Measurements from ENCODE around the gene FMN1. TPM values are rescaled to one million over a fixed set of nuclear protein-coding genes. Genes with fewer than 3 reads are reported as not detected.

Gene FMN1
- total and polyA plus RNA-seq, 11 donors, result 0.61 to 10.6 (median 3.6) TPM

DNA sequence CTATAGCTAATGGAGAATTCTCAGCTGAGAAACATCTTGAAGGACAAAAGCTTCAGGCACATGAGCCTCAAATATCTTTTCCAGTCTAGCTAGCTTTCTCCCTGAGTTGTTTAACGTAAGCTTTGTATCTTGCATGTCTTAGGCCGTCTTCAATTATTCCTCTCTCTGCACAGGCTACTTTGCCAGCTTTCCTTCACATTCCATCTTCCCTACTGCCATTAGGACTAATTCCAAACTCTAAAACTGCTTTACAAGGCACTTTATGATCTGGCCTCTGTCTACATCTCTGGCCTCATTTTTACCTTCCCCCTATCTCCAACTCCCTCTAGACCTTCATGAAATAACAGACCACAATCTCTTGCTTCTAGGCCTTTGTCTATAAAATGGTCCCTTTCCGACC, 305.3 kb downstream of the FMN1 start:
- intact Hi-C loops (cut with DNase I), result loop anchor here in 1 of 10 donors (10.0 kb wide), 1 partner anchor 56 kb away; no protein-coding TSS in a partner anchor
- no peaks in the 10 kb centered on the region for H3K36me3 ChIP-seq
- no peak for ATAC-seq
- TF ChIP-seq, protein P1, sequence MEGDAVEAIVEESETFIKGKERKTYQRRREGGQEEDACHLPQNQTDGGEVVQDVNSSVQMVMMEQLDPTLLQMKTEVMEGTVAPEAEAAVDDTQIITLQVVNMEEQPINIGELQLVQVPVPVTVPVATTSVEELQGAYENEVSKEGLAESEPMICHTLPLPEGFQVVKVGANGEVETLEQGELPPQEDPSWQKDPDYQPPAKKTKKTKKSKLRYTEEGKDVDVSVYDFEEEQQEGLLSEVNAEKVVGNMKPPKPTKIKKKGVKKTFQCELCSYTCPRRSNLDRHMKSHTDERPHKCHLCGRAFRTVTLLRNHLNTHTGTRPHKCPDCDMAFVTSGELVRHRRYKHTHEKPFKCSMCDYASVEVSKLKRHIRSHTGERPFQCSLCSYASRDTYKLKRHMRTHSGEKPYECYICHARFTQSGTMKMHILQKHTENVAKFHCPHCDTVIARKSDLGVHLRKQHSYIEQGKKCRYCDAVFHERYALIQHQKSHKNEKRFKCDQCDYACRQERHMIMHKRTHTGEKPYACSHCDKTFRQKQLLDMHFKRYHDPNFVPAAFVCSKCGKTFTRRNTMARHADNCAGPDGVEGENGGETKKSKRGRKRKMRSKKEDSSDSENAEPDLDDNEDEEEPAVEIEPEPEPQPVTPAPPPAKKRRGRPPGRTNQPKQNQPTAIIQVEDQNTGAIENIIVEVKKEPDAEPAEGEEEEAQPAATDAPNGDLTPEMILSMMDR (IDR thresholded peaks at IDR 0.05), result no peak
- no peak for TF ChIP-seq POLR2A (IDR thresholded peaks at IDR 0.05)
- H3K4me1 ChIP-seq, result no peaks in the 10 kb centered on the region
- no peaks in the 10 kb centered on the region for H3K9me3 ChIP-seq
- H3K4me3 ChIP-seq, result no peak overlapping the region
- no peak overlapping the region for H3K27ac ChIP-seq
- DNase-seq, result no peak
- H3K27me3 ChIP-seq, result no peaks in the 10 kb centered on the region
- 77 to 93% (median 89%) methylated on average over 3 of the region's 3 CpGs for WGBS, 4 donors

DNA sequence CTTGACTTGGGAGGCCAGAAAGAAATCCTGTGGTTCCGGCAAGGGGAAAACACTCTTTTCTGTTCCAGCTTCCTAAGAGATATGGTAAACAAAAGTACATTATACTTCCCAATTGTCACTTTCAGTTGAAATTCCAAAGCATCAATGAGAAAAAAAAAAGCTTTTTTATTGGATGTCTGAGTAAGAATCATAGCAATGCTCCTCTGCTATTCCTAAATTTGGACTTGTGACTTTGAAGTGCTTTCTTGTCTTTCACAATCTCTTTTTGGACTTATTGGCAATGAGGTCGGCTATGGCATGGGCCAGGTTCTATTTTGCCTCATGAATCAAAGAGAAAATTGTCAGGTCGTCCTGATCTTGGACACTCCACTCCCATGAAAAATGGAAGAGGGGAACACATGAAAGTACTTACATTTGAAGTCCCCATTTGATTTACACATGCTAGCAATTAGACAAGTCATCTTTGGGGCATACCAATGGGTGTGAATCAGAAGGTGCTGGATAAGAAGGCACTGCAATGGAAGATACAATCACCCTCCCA, 306.2 kb downstream of the FMN1 start:
- H3K27me3 ChIP-seq, result no peaks in the 10 kb centered on the region
- intact Hi-C loops (cut with DNase I), result loop anchor here in 1 of 10 donors (10.0 kb wide), 1 partner anchor 57 kb away; no protein-coding TSS in a partner anchor
- no peak overlapping the region for H3K4me3 ChIP-seq
- no peaks in the 10 kb centered on the region for H3K36me3 ChIP-seq
- H3K4me1 ChIP-seq, result no peaks in the 10 kb centered on the region
- DNase-seq, result no peak
- no peak for ATAC-seq
- 76 to 87% (median 84%) methylated on average over 3 of the region's 3 CpGs for WGBS, 4 donors
- no peak overlapping the region for H3K27ac ChIP-seq
- TF ChIP-seq, protein P1 (IDR thresholded peaks at IDR 0.05), result no peak
- no peak for TF ChIP-seq POLR2A (IDR thresholded peaks at IDR 0.05)
- H3K9me3 ChIP-seq, result no peaks in the 10 kb centered on the region

DNA sequence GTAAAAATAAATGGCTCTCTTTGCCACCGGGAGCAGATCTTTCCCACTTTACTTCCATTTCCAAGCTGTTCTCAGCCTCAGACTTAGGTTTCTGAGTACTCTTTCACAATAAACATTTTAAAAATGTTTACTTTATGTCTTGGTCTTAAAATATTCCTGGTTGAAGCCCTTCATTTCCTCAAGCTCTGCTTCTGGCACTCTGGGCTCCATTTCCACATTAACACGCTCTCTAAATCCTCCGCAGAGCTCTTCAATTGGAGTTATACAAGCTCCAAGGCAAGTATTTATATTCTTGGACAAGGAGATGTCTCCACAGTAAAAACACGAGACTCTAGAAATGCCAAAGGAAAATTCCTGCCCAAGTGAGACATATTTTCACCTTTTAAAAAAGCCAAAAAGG, 307.4 kb downstream of the FMN1 start:
- ATAC-seq (no peak), DNase-seq (no peak)
- Histone ChIP-seq H3K4me1 (no peaks in the 10 kb centered on the region), H3K9me3 (no peaks in the 10 kb centered on the region), H3K27me3 (no peaks in the 10 kb centered on the region), H3K36me3 (no peaks in the 10 kb centered on the region), H3K27ac (no peak overlapping the region), H3K4me3 (no peak overlapping the region)
- 87 to 90% (median 89%) methylated on average over 4 of the region's 4 CpGs for WGBS, 4 donors
- no peak for TF ChIP-seq POLR2A (IDR thresholded peaks at IDR 0.05)
- TF ChIP-seq, protein P1 (IDR thresholded peaks at IDR 0.05), result no peak
- intact Hi-C loops (cut with DNase I), result loop anchor here in 1 of 10 donors (10.0 kb wide), 1 partner anchor 58 kb away; no protein-coding TSS in a partner anchor

DNA sequence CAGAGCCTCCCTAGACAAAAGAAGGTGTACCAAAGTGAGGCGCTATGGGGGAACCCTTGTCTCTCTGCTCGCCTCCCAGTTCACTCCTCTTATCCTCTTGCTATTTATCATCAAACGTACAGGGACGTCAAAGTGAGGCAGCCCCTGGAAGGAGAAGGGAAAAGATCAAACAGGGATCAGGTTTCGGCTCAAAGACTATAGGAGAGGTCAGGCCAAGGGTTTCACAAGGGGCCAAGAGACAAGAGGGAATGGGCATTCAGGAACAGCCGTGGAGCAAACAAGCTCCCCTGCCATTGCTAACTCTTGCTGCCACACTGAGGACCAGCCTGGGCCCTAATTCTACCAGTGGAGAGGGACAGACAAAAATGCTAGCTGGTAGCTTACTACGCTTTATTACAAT, 308.1 kb downstream of the FMN1 start:
- no peaks in the 10 kb centered on the region for H3K36me3 ChIP-seq
- WGBS, 4 donors, result 69 to 80% (median 75%) methylated on average over 7 of the region's 7 CpGs
- H3K9me3 ChIP-seq, result no peaks in the 10 kb centered on the region
- no peak overlapping the region for H3K4me3 ChIP-seq
- intact Hi-C loops (cut with DNase I), result loop anchor here in 1 of 10 donors (10.0 kb wide), 1 partner anchor 58 kb away; no protein-coding TSS in a partner anchor
- H3K4me1 ChIP-seq, result no peaks in the 10 kb centered on the region
- DNase-seq (no peak), ATAC-seq (no peak)
- H3K27me3 ChIP-seq, result no peaks in the 10 kb centered on the region
- no peak for TF ChIP-seq POLR2A (IDR thresholded peaks at IDR 0.05)
- TF ChIP-seq, protein P1 (IDR thresholded peaks at IDR 0.05), result no peak
- H3K27ac ChIP-seq, result no peak overlapping the region
